HG02981 (cell line): ENCODE data around the gene CYP20A1.

Experiments
- ATAC-seq: cut with Tn5 transposase; IDR thresholded peaks from one replicate; pipeline ENCODE4 v1.9.1; 2021; ENCODE audit warnings: mild to moderate bottlenecking, moderate library complexity; ENCODE audit not compliant: unreplicated experiment

The CYP20A1 gene

GRCh38 chr2:203354966-203355365 lies 116.1 kb downstream of the CYP20A1 start:
- ATAC-seq, result no peak
